HepG2 (cell line): Measurements from ENCODE around the gene CFAP54. TPM values are rescaled to one million over a fixed set of nuclear protein-coding genes. Genes with fewer than 3 reads are reported as not detected.

Source experiments
- PRPF4 ChIP-seq: fragments of 200-400 bp; formaldehyde crosslinking; IDR thresholded peaks from 2 replicates; pipeline ENCODE4 v1.6.1; 2016; ENCODE audit warnings: low read length, low read depth; ENCODE audit not compliant: poor library complexity, severe bottlenecking
- SMYD3 ChIP-seq: sonication (generic); formaldehyde crosslinking; IDR thresholded peaks from 2 replicates; pipeline ENCODE4 v1.8.1; 2023; ENCODE audit warnings: mild to moderate bottlenecking, missing genetic modification reagents
- ZBTB20 ChIP-seq: sonication (generic); formaldehyde crosslinking; IDR thresholded peaks from 2 replicates; pipeline ENCODE4 v1.8.1; 2023; ENCODE audit warnings: missing genetic modification reagents, low read depth, mild to moderate bottlenecking, borderline replicate concordance
- ZNF160 ChIP-seq: sonication (generic); formaldehyde crosslinking; IDR thresholded peaks from 2 replicates; pipeline ENCODE4 v1.8.0; 2022; ENCODE audit warnings: mild to moderate bottlenecking, inconsistent platforms, missing genetic modification reagents
- ZNF451 ChIP-seq: sonication (generic); formaldehyde crosslinking; IDR thresholded peaks from 2 replicates; pipeline ENCODE4 v1.5.0; 2020; ENCODE audit warnings: mild to moderate bottlenecking, missing genetic modification reagents
- ZSCAN12 ChIP-seq: sonication (generic); formaldehyde crosslinking; IDR thresholded peaks from 2 replicates; pipeline ENCODE4 v1.9.0; 2021; ENCODE audit warnings: mild to moderate bottlenecking, missing genetic modification reagents
- polyA plus RNA-seq, 8 experiments: library from polyadenylated mRNA; depleted of rRNA in 3 of 8; stranded (reverse) in 7 of 8; unstranded in 1 of 8; fragments of >200 nt; fragmentation: Illumina TruSeq in 4 of 8; extraction: Trizol in 4 of 8; gene quantifications; 2 replicates each; pipeline versions ENCODE4 v1.2.1 to v1.2.3, GENCODE V29; 2011 to 2016; ENCODE audit warnings: low read depth in 4 of 8, missing spikeins in 1 of 8, mixed read lengths in 1 of 8; ENCODE audit not compliant: insufficient read depth in 1 of 8
- total RNA-seq, 5 experiments: library from RNA; depleted of rRNA; stranded (reverse); fragments of >200 nt; fragmentation: Illumina TruSeq; extraction: Trizol; gene quantifications; 2 replicates each; pipeline ENCODE4 v1.2.3, GENCODE V29; 2016; ENCODE audit warnings: low read depth in 1 of 5
- TF ChIP-seq, protein P1 (sequence below): IDR thresholded peaks from 2 replicates; pipeline ENCODE4 v1.6.1; 2016; ENCODE audit warnings: missing compliant biosample characterization, missing genetic modification reagents, borderline replicate concordance
- TF ChIP-seq, protein P2 (sequence below): IDR thresholded peaks from 2 replicates; pipeline ENCODE4 v1.6.1; 2016
- TF ChIP-seq, protein P3 (sequence below): sonication (generic); formaldehyde crosslinking; IDR thresholded peaks from 2 replicates; pipeline ENCODE4 v1.4.0; 2020; ENCODE audit warnings: missing genetic modification reagents
- TF ChIP-seq, protein P4 (sequence below): sonication (generic); formaldehyde crosslinking; IDR thresholded peaks from 2 replicates; pipeline ENCODE4 v1.4.0; 2020; ENCODE audit warnings: missing genetic modification reagents
- TF ChIP-seq, protein P5 (sequence below): sonication (generic); formaldehyde crosslinking; IDR thresholded peaks from 2 replicates; pipeline ENCODE4 v1.4.0; 2020; ENCODE audit warnings: missing genetic modification reagents, mild to moderate bottlenecking, borderline replicate concordance
- TF ChIP-seq, protein P6 (sequence below): sonication (generic); formaldehyde crosslinking; IDR thresholded peaks from 2 replicates; pipeline ENCODE4 v1.4.0; 2020; ENCODE audit warnings: mild to moderate bottlenecking, missing genetic modification reagents
- TF ChIP-seq, protein P7 (sequence below): sonication (generic); formaldehyde crosslinking; IDR thresholded peaks from 2 replicates; pipeline ENCODE4 v1.8.0; 2022; ENCODE audit warnings: missing genetic modification reagents, mild to moderate bottlenecking, moderate library complexity, borderline replicate concordance

CFAP54 gene
- total and polyA plus RNA-seq, 2 of the 13 experiments (the other 11 are each of a cell fraction or from before 2014, with no cell fraction given), result not detected

- TF ChIP-seq ZBTB20 (CRISPR knock-in tag), result no peak
- no peak for TF ChIP-seq ZNF160 (CRISPR knock-in tag)
- TF ChIP-seq ZSCAN12, result no peak
- TF ChIP-seq, protein P1, sequence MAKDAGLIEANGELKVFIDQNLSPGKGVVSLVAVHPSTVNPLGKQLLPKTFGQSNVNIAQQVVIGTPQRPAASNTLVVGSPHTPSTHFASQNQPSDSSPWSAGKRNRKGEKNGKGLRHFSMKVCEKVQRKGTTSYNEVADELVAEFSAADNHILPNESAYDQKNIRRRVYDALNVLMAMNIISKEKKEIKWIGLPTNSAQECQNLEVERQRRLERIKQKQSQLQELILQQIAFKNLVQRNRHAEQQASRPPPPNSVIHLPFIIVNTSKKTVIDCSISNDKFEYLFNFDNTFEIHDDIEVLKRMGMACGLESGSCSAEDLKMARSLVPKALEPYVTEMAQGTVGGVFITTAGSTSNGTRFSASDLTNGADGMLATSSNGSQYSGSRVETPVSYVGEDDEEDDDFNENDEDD (CRISPR knock-in tag), result peak; percentile 71; the same call in 1 of the 2 replicates
- TF ChIP-seq, protein P2, sequence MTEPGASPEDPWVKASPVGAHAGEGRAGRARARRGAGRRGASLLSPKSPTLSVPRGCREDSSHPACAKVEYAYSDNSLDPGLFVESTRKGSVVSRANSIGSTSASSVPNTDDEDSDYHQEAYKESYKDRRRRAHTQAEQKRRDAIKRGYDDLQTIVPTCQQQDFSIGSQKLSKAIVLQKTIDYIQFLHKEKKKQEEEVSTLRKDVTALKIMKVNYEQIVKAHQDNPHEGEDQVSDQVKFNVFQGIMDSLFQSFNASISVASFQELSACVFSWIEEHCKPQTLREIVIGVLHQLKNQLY, result no peak
- TF ChIP-seq, protein P3, sequence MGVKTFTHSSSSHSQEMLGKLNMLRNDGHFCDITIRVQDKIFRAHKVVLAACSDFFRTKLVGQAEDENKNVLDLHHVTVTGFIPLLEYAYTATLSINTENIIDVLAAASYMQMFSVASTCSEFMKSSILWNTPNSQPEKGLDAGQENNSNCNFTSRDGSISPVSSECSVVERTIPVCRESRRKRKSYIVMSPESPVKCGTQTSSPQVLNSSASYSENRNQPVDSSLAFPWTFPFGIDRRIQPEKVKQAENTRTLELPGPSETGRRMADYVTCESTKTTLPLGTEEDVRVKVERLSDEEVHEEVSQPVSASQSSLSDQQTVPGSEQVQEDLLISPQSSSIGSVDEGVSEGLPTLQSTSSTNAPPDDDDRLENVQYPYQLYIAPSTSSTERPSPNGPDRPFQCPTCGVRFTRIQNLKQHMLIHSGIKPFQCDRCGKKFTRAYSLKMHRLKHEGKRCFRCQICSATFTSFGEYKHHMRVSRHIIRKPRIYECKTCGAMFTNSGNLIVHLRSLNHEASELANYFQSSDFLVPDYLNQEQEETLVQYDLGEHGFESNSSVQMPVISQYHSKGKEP (CRISPR knock-in tag), result no peak
- TF ChIP-seq, protein P4, sequence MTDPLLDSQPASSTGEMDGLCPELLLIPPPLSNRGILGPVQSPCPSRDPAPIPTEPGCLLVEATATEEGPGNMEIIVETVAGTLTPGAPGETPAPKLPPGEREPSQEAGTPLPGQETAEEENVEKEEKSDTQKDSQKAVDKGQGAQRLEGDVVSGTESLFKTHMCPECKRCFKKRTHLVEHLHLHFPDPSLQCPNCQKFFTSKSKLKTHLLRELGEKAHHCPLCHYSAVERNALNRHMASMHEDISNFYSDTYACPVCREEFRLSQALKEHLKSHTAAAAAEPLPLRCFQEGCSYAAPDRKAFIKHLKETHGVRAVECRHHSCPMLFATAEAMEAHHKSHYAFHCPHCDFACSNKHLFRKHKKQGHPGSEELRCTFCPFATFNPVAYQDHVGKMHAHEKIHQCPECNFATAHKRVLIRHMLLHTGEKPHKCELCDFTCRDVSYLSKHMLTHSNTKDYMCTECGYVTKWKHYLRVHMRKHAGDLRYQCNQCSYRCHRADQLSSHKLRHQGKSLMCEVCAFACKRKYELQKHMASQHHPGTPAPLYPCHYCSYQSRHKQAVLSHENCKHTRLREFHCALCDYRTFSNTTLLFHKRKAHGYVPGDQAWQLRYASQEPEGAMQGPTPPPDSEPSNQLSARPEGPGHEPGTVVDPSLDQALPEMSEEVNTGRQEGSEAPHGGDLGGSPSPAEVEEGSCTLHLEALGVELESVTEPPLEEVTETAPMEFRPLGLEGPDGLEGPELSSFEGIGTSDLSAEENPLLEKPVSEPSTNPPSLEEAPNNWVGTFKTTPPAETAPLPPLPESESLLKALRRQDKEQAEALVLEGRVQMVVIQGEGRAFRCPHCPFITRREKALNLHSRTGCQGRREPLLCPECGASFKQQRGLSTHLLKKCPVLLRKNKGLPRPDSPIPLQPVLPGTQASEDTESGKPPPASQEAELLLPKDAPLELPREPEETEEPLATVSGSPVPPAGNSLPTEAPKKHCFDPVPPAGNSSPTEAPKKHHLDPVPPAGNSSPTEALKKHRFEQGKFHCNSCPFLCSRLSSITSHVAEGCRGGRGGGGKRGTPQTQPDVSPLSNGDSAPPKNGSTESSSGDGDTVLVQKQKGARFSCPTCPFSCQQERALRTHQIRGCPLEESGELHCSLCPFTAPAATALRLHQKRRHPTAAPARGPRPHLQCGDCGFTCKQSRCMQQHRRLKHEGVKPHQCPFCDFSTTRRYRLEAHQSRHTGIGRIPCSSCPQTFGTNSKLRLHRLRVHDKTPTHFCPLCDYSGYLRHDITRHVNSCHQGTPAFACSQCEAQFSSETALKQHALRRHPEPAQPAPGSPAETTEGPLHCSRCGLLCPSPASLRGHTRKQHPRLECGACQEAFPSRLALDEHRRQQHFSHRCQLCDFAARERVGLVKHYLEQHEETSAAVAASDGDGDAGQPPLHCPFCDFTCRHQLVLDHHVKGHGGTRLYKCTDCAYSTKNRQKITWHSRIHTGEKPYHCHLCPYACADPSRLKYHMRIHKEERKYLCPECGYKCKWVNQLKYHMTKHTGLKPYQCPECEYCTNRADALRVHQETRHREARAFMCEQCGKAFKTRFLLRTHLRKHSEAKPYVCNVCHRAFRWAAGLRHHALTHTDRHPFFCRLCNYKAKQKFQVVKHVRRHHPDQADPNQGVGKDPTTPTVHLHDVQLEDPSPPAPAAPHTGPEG (CRISPR knock-in tag), result no peak
- TF ChIP-seq, protein P5, sequence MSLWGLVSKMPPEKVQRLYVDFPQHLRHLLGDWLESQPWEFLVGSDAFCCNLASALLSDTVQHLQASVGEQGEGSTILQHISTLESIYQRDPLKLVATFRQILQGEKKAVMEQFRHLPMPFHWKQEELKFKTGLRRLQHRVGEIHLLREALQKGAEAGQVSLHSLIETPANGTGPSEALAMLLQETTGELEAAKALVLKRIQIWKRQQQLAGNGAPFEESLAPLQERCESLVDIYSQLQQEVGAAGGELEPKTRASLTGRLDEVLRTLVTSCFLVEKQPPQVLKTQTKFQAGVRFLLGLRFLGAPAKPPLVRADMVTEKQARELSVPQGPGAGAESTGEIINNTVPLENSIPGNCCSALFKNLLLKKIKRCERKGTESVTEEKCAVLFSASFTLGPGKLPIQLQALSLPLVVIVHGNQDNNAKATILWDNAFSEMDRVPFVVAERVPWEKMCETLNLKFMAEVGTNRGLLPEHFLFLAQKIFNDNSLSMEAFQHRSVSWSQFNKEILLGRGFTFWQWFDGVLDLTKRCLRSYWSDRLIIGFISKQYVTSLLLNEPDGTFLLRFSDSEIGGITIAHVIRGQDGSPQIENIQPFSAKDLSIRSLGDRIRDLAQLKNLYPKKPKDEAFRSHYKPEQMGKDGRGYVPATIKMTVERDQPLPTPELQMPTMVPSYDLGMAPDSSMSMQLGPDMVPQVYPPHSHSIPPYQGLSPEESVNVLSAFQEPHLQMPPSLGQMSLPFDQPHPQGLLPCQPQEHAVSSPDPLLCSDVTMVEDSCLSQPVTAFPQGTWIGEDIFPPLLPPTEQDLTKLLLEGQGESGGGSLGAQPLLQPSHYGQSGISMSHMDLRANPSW (CRISPR knock-in tag), result no peak
- no peak for TF ChIP-seq PRPF4
- no peak for TF ChIP-seq ZNF451
- no peak for TF ChIP-seq SMYD3 (CRISPR knock-in tag)
- TF ChIP-seq, protein P6, sequence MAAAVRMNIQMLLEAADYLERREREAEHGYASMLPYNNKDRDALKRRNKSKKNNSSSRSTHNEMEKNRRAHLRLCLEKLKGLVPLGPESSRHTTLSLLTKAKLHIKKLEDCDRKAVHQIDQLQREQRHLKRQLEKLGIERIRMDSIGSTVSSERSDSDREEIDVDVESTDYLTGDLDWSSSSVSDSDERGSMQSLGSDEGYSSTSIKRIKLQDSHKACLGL, result no peak
- TF ChIP-seq, protein P7, sequence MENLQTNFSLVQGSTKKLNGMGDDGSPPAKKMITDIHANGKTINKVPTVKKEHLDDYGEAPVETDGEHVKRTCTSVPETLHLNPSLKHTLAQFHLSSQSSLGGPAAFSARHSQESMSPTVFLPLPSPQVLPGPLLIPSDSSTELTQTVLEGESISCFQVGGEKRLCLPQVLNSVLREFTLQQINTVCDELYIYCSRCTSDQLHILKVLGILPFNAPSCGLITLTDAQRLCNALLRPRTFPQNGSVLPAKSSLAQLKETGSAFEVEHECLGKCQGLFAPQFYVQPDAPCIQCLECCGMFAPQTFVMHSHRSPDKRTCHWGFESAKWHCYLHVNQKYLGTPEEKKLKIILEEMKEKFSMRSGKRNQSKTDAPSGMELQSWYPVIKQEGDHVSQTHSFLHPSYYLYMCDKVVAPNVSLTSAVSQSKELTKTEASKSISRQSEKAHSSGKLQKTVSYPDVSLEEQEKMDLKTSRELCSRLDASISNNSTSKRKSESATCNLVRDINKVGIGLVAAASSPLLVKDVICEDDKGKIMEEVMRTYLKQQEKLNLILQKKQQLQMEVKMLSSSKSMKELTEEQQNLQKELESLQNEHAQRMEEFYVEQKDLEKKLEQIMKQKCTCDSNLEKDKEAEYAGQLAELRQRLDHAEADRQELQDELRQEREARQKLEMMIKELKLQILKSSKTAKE (CRISPR knock-in tag), result no peak
Observed at GRCh38 chr12:96489392-96490056, at the start of gene CFAP54 (continued).
